GM19328 (cell line): Measurements from ENCODE around the gene IER5.
A peak's percentile ranks its signal among the peaks of the same experiment; 100 is the strongest.

ENCODE experiments used
- ATAC-seq: cut with Tn5 transposase; IDR thresholded peaks from one replicate; pipeline ENCODE4 v1.9.1; 2021; ENCODE audit warnings: mild to moderate bottlenecking, moderate library complexity; ENCODE audit not compliant: unreplicated experiment

The IER5 gene

DNA sequence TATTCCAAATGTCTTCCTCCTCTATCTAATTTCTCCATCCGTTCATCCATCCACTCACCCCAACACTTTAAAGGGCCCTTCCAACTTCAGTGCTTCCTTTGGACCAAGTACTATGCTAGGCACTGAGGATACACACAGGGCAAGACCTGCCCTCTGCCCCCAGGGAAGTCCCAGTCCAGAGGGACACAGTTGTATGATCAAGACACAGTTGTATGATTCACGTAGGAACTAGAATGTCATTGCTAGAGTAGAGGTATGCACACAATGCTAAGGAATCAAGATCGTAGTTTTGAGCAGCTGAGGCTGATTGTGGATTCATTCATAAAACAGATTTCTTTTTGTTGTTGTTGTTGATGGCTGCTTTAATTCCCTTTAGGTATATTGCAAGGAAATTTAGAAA, 11.6 kb upstream of the IER5 start:
- ATAC-seq = no peak

DNA sequence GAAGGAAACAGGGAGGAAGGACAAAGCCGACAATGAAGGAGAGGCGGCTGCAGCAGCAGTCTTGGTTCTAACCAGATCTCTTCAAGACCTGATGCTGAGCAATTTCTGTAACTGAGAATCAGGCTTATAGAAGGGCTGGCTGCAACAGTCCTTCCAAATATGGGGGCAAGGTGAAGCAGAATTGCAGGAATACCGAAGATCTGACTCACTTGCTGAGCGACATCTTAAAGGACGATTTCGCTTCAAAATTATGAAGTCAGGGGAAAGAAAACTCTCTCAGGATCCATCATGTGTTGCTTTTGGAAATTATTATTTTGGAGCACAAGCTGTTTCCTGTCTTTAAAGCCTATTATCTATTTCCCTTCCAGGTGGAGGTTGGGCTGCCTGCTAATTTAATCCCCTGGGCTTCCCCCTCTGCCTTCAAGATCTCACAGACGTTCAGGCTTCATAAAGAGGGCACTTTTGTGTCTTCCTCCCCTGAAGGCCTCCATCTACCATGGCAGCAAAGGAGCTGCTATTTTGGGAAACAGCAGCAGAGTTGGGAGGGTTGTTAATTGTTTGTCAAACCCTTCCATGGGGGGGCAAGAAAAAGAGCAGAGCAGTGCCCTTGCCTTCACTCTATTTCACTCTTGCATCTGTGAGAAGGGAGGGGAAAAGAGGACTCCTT, 10.8 kb upstream of the IER5 start:
- no peak for ATAC-seq

DNA sequence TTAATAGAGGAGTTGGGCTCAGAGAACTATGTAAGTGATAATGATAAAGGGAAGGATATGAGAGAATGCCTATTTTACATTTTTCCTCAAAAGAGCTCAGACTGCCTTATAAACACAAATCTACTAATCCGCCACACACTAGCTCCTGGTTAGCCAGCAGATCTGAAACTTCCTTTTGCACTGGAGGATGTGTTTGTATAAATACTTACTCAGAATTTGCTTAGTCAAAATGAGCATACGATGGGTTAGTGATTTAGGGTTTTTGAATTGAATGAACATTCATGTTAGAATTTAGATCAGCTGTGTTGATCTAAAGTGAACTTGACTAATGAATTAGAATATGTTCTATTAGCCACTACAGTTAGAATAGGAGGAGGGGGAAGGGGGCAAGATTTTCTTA, 9.1 kb upstream of the IER5 start:
- ATAC-seq = no peak

DNA sequence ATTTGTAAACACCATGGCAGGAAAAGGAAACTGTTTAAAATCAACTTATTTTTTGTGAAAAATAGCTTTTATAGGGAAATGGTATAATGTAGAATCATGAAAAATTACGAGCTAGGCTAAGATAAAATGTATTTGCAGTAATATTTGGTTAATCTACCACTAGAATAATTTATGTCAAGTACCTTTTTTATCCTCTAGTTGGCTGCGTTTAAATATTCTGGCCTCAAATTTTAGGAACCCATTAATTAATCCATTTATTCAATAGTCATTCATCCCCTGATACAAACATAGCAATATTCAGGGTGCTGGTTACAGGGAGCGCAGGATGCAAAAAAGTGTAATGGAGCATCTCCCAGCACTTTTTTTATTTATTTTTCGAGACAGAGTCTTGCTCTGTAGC, 8.6 kb upstream of the IER5 start:
- no peak for ATAC-seq

DNA sequence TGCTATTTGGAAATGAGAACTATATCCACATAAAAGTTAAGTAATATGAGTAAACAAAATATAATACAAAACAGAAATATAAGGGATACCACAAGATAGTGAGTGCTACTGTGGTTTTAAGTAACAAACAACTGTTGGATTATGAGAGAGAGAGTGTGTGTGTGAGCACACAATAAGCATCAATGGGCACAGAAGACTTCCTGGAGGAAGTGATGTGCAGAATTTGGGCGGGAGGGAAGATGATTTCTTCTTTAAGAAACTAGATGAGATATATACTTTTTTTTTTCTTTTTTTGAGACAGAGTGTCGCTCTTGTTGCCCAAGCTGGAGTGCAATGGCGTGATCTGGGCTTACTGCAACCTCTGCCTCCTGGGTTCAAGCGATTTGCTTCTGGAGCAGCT, 7.9 kb upstream of the IER5 start:
- no peak for ATAC-seq

DNA sequence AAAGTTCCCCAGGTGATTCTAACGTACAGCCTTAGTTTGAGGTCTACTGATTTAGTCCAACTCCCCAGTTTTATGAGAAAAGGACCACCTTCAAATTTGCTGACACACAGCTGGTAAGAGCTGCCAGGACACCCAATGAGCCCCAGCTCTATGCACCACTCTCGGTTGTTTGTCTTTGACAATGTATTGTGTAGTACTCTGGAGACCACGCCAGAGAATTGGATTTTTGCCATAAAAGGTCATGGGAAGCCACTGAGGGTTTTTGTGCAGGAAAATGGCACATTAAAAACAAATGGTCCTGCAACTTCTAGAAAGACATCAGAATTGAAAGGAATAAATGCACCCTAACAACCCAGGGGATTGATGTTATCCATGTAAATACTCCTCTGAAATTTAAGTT, 7.1 kb upstream of the IER5 start:
- ATAC-seq = no peak

DNA sequence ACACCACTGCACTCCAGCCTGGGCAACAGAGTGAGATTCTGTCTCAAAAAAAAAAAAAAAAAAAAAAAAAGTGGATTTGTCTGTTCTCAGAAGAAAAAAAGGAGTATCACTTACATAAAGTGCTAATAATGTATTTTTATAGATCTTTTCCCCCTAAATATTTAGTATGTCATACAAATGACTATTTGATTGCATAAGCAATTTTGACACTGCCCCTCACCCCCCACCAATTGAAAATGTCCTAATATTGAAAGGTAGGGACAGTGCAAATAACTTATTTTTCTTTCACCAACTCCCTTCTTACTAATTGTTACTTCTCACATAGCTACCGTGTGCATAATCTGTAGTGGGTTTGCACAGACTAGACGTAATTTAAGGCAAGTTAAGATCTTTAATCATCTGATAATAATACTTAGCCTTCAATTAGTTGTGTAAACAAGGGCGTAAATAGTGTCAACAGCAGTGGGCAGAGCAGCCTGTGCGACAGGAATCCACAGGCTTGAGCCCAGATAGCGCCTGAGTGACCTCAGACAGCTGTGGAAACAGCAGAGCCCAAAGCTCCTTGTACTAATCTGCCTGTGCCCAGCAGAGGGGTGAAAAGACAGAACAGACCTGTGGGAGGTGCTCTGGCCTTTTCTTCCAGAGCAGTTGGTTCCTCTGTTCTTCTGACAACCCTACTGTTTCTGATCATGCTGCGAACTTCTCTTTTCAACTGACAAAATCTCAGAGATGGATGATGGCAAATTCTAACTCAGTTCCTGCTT, 4.5 kb upstream of the IER5 start:
- no peak for ATAC-seq

DNA sequence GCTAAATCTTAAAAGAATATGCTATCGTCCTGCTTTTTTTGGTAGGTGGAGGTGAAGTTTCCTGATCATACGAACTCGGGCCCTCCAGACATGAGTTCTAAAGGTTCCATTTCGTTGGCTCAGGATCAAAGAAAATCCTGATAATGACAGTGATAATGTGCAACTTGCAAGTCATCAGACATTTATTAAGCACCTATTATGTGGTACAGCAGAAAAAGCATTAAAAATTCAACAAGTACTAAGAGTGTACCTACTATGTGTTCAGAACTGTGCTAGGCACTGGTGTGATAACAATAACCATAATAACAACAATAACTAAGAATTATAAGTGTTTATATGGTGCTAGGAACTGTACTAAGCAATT, 3.9 kb upstream of the IER5 start:
- no peak for ATAC-seq

DNA sequence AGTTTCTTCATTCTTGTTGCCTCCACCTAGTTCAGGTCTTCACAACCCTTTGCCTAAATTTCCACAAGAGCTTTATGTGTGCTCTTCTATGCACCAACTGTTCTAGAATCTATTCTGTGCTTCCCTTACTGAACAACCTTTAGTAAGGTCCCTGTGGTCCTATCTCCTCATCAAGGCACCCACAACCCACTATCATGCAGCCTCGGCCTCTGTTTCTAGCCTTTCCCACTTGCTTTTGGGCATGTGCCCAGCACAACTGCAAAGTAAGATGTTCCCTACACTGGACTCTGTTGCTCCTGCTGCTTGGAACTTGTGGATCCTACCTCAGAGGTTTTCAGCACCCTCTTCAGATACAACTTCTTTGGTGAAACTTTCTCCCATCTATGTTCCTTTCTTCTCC, 2.4 kb upstream of the IER5 start:
- no peak for ATAC-seq

DNA sequence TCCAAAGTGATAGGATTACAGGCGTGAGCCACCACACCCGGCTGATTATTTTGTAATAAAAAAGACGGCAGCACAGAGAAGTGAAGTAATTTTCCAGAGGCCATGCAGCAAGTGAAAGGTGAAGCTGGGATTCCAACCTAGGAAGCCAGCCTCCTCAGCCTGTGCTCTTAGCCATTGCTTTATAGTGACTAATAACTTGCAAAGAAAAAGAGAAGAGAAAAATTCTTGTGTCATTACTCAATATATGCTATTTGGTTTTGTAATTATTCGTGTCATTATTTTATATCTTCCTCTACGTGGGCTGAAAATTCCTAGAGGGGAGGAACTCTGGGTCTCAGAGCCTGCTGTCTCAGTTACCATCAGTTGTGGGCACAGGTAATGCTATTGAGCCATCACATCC, 1.6 kb upstream of the IER5 start:
- no peak for ATAC-seq

DNA sequence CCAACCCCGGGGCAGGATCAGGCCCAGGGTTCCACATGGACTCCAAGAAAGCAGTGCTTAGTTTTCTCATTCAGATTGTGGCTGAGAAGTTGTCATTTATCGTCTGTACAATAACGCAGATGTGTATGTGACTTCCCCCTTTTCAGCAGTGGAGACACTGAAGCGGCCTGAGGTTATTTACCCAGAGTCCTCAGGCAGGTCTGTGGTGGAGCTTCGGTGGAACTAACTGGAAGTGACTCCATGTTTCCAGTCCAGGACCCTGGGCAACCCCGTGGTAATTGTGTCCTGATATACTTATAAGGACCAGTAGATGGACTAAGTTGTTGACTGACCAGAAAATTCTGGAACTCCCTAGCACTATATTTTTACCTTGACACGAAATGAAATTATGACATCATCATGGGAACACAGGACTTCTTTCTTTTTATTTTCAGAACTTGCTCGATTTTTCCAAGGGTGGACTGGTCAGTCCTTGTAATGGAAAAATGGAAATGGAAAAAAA, 1.0 kb upstream of the IER5 start:
- no peak for ATAC-seq

DNA sequence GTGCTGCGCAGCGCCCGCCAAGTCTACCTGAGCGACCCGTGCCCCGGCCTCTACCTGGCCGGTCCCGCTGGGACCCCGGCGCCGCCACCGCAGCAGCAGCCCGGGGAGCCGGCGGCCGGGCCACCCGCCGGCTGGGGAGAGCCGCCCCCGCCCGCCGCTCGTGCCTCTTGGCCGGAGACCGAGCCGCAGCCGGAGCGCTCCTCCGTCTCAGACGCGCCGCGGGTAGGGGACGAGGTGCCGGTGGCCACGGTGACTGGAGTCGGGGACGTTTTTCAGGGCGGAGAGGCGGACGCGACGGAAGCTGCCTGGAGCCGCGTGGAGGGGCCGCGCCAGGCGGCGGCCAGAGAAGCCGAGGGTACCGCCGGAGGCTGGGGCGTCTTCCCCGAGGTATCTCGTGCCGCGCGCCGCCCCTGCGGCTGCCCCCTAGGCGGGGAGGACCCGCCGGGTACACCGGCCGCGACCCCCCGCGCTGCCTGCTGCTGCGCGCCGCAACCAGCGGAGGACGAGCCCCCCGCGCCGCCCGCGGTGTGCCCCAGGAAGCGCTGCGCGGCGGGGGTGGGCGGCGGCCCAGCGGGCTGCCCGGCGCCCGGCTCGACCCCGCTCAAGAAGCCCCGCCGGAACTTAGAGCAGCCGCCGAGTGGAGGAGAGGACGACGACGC, 646 bp downstream of the IER5 start:
- peak; percentile 4 for ATAC-seq

DNA sequence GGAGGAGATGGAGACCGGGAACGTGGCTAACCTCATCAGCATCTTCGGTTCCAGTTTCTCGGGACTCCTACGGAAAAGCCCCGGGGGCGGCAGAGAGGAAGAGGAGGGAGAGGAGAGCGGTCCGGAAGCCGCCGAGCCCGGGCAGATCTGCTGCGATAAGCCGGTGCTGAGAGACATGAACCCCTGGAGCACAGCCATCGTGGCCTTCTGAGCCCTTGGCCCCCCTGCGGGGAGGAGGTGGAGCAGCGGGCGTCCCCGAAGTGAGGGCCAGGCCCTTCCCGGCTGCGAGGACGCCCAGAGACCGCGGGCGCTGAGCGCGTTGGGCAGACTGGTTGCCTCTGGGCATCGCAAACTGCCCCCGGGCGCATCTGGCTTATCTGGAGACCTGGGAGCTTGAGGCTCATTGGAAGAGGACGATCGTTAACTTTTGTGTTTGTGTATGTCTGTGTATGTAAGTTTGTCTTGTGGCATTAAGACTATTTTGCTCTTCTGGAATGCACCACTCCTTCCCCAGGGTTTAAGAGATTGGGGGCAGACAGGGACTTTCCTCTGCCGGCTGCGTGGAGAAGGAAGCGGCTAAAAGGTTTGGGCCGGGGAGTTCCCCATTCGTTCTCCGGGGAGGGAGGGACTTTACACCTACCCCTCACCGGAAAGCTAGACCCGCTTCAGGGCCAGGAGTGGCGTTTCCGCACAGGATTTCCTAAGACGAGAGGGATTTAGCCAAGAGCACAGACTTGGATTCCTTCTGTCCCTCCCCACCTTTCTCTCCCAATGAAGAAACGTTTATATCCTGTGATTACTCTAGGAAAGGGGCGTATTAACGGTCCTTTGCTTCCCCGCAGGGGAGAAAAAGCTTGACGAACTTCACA, 1.4 kb downstream of the IER5 start:
- ATAC-seq = peak; percentile 24

DNA sequence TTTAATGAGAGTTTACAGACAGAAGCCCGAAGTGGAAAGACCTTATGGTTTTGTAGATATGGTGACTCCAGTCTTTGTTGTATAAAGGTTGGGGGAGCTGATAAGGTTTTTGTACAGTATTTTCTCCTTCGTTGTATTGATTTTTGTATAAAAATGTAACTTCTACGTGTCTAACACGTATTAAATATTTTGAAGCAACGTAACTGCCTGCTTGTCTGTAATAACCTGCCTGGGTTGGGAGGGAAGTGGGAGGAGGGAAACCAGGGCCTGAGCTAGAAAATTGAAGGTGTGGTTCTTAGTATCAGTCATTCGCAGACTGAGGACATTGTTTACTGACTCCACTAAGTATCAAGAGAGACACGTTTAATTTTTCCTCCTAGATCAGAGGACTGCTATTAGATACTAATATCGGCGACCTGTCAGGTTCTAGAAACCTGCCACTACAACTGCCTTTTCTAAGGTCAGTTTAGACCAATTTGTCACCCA, 2.2 kb downstream of the IER5 start:
- ATAC-seq = no peak

DNA sequence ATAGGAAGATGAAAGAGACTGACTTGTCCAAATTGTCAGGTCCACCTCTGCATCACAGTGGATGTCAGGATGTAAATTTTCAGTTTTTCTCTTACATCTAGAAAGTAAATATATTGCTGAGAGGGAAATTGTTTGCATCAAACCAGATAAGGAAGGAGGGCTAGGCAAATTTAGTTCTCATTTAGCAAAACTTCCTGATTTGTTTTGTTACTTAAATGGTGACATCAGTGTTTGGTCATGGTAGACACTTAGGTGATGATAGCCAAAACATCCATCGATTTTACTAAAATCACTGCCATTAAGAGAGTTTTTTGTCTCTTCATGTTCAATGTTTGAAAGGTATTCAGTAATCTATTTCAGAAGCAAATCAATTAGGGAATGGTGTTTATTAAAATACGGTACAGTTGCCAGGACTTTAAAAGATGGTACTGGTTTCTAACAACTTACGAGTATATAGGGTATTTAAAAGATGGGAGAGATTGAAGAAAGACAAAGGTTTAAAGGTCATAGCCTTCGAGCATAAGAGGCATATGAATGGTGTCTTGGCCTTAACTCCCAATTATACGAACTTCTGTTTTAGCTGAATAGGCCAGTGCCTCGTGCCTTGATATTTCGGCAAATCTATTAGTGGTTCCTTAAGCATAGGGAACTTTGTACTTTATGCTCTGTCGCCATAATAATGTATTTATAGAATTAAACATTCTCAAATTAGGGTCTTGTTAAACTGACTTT, 3.0 kb downstream of the IER5 start:
- ATAC-seq = no peak

DNA sequence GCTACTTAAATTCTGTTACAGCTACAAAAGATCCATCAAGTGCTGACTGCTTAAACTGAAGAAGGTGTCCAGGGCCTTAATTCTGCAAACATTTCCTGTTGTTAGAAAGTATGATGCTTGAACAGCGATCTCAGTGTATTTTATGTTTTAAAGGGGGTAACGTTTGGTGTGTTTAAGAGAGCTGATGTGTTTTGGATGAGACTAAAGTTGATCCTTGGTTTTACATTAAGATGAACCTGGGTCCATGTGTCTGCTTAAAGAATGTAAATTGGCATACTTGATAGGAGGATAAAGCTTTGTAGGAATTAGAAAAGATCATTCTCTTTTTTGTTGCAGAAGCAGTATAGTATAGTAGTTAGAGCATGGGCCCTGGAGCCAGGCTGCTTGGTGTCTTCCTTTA, 3.6 kb downstream of the IER5 start:
- ATAC-seq = no peak

DNA sequence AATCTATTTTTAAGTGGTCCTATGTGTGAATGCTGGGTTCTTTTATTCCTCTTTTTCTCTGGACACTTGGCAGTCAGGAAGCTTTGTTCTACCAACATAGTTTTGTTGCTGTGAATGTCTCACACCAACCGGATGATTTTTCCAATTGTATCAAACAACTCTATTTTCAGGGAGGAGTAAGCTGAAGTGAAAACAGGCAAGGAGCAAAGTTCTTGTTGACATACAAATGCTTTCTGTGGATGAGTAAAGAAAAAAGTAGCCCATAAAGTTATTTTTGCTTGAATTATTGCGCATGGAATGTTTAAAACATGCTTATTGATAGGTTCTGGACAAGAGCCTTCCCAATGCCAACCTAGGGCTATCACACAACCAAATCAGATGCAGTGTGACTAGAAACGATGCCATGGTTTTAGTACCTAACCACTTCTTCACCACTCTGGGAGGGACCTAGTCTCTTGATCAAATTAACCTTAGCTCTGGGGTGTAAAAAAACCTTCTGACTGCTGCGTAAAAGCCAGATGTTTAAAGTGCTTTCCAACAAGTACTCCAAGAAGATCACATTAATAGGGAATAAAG, 4.5 kb downstream of the IER5 start:
- no peak for ATAC-seq

DNA sequence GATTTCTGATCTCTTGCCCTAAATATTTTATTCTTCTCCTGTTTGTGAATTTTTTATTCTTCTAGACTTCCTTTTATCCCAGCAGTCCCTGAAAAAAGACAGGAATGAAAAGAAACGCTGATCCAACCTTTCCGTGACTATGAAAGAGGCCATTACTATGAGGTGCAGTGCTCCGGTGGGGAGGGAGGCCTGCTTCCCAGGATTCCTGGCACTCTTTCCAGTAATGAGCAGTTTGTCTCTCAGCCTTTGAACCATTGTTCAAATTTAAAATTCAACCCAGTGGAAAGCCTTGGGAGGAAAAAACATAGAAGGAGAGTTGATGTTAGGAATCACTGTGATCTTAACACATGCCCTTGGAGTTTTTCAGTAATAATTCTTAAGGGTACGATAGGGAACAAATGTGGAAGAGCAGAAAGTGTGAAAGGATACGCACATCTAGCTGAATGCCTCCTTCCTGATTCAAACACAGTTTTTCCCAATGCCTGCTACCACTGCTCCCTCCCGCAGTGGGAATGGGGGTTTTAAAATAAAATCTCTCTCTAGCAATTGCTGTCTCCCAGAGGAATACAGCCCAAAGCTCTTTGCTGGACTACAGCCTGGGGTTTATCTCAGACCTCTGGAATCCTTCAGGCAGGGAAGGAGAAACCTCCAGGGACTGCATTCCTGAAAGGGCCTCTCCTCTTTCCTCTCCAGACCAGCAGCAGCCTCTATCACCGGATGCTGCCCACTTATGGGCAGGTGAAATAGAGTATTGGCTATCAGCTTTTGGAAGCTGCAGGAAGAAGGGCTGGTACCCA, 6.1 kb downstream of the IER5 start:
- no peak for ATAC-seq

DNA sequence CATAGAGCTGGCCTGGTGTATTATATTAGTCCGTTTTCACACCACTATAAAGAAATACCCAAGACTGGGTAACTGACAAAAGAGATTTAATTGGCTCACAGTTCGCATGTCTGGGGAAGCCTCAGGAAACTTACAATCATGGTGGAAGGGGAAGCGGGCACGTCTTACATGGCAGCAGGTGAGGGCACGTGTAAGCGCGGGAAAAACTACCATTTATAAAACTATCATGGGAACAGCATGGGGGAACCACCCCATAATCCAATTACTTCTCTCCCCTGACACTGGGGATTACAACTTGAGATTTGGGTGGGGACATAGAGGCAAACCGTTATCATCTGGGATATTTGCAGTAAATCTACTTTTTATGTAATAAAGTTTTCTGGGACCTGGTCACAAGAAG, 6.8 kb downstream of the IER5 start:
- ATAC-seq = no peak
